ENCODE results near the gene CISD3.
A peak's percentile ranks its signal among the peaks of the same experiment; 100 is the strongest.

The CISD3 gene

DNA sequence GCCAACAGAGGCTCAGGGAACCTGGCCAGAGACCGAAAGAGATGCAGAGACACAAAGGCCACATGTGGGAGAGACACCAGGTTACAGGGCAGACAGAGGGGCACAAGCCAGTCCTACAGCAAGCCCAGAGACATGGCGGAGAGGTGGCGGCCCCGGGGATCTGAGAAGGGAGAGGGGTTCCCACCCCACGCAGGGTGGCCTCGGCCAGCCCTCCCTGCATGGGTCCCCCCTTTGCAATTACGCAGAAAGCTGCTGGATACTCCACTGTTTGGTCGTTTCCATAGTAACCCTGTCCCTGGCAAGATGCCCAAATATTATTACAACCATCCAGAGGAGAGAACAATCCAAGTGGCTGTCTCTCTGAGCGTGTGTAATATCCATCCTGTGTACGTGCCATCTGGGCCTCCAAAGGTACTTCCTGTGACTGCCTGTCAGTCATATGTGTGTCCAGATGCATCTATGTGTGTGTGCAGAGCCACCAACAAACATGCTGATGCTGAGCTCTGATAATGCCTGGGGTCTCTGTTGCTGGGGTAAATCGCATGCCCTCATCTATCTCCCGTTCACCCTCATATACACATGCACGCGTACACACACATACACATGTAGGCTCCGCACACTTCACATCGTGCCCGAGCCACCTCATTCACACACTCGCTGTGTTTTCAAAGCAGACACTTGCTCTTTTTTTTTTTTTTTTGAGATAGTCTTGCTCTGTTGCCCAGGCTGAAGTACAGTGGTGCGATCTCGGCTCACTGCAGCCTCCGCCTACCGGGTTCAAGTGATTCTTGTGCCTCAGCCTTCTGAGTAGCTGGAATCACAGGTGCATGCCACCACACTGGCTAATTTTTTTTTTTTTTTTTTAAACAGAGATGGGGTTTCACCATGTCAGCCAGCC lies 12.5 kb downstream of the CISD3 start:
- no peak for FAIRE-seq
- DNase-seq (ENCODE audit: insufficient read length, low spot score), result no peak

DNA sequence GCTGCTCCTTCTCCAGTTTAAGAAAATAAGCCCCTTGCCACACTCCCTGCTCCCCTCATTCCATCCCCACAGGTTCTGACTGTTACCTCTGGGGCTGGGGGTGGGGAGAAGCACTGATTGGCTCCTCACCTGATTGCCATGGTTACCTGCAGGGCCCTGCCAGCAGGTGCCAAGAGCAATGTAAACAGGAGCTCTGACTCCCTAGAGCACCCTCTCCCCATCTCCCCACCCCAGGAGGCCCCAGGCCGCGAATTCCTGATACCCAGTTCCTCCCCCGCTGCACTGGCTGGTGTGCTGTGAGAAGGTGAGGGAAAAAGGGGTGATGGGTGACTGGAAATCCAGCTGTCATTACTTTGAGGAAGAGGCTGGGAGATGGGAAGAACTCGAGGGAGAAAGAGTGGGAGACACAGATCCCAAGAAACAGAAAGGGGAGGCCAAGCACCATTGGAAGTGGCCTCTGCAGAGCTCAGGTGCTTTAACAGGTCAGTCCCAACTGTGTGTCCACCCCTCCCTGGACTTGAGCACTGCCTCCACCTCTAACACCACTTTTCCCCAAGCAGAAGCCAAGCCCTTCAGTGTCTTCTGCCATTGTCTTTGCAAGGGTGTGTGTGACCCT lies 13.5 kb downstream of the CISD3 start:
- DNase-seq (ENCODE audit: insufficient read length, low spot score), result no peak
- no peak for FAIRE-seq

DNA sequence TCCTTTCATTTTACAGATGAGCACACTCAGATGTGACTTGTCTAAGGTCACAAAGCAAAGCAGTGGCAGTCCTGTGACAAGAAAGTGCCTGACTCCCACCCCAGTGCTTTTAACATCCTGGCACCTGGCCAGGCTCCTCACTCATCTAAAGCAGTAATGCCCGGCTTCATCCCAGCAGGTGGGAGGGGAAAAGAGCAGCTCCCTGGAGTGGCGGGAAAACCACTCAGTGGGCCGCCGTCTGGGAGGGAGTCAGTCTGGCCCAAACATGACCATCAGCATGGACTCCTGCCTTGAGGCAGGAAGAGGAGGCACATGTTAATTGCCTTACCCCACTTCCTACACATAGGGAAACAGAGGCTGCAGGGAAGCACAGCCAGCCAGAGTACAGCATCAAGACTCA lies 15.4 kb downstream of the CISD3 start:
- no peak for FAIRE-seq
- DNase-seq (ENCODE audit: insufficient read length, low spot score), result no peak

DNA sequence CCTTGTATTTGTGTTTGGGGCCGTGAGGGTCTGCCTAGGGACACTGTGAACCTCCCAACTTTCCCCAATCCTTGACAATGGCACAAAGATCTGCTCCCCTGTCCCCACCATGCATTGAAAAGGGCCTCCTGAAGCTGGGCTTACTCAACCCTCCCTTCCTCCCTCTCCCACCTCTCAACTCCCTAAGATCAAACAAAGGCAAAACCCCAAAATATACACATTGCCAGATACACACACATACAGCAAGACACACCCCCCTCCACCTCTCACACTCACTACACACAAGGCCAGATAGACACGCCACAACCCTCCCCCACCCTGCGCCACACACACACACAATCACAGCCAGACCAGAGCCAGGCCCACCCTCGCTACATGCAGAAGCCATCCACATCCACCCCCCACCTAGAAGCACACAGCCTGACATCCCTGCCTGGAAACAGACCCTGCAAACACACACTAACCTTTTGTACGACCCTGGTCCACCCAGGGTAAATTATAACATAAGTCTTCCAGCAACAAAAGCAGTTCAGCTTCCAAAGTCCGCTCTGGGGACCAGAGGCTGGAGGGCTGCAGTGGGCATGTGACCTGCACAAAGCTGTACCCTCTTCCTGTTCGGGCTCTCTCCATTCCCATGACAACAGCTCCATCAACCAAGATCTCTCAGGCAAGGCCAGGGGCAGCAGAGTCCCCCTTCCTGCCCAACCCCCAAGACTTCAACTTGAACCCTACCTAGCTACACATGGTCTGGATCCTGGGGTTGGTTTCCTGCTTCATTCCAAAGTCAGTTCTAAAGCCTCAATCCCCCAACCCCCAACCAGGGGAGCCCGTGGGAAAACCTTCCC lies 16.1 kb downstream of the CISD3 start:
- DNase-seq (ENCODE audit: insufficient read length, low spot score) (no peak), FAIRE-seq (no peak)

DNA sequence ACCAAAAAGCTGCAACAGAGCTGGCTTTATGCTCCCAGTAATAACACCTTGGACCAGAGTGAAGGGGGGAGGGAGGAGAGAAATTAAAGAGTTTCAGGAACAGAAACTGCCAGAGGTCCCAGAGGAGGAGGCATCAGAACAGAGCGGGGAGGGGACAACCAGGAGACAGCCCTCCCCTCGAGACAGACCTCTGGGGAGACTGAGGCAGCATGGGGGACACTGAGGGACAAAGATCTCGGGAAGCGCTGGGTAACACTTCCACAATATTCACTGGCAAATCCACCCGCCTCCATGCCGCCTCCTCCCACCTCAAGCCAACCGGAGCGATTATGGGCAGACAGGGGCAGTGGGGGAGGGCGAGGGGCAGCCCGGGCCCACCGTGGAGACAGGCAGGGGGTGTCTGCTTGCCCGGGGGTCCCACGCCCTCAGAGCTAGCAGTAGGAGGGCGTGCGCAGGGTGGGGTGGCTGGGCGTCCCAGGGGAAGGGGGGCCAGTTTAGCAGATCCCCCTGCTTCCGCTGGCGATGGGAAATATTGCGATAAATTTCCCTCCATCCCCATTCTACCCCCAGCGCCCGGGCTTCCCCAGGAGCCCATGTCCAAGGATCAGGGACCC lies 16.8 kb downstream of the CISD3 start:
- DNase-seq (ENCODE audit: insufficient read length, low spot score) (no peak), FAIRE-seq (no peak)

DNA sequence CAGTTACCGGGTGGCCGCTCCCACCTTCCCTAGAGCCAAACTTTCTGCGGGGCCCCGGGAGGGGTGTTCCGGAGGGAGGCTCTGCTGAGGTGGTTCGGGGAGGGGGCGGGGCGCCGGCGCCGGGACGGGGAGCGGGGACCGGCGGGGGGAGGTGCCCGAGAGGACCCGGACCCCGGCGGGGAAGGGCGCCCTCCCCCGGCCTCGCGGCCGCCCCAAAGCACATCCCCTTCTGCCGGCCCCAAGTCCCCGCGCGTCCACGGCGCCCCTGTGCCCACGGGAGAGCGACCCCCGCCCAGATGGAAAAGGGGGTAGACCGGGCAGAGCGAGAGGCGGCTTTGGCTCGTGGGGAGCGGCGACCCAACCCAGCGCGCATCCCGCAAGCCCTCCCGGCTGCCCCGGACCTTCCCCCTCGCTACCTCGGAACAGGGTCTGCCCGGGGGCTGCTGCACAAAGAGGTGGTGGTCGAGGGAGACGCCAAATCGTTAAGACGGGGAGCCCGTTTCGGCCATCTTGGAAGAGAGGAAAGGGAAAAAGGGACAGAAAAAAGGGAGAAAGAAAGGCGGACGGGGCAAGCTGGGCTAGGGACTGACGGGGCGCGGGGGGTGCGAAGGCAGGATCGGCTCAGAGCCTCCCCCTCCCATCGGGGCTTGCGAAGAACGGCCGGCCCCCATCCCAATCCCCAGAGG lies 17.5 kb downstream of the CISD3 start:
- DNase-seq (ENCODE audit: insufficient read length, low spot score) (no peak), FAIRE-seq (no peak)

DNA sequence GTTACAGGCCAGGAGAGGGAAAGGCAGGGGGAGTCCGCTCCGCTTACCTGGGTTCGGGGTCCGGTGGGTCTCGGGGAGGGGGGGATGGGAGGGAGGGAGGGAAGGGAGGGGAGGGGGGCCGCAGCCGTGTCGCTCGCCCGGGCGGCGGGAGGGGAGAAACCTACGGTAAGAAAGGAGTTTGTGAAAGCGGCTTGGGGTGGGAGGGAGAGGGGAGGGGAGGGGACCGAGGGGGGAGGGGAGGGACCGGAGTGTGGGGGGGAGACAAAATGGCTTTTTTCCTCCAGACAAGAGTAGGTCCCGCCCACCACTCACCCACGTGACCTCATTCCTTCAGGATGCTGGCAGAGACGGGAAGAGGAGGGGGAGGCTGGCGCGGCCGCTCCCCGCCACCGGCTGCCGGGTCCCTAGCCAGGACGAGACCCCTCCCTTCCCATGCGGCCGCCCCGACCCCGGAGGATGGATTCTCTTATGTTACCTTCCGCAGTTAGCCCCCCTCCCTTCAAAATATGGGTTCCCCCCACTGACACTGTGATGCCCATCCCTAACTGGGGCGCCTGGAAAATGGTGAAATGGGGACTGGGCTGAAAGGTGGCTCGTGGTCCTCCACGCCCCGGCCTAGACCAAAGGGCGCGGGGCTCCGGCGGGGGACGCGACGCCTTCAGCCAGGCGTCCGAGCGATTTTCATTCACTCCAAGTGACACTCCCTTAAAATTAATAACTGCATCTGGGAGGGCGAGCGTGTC lies 18.2 kb downstream of the CISD3 start, which contains the start of gene PCGF2:
Gene PCGF2, minus strand, starts transcription at position 188 of the 743 bp plus-strand sequence. CDS start 7,934 bp downstream, outside the sequence.
- no peak for FAIRE-seq
- DNase-seq (ENCODE audit: insufficient read length, low spot score), result no peak

DNA sequence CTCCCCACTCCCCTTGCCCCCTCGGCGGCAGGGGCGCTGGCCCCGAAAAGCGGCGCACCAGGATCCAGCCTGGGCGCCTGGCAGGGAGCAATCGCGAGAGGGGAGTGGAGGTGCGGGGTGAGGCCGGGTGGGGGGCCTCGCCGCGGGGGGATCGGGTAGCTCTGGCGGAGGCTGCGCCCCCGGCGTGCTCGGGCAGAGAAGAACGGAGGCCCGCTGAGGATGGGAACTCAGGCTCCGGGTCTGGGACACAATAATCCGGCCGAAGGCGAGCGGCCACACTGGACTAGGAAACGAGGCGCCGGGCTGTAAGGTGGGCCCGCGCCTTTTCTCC lies 18.7 kb downstream of the CISD3 start:
- DNase-seq (ENCODE audit: insufficient read length, low spot score), result no peak
- no peak for FAIRE-seq

DNA sequence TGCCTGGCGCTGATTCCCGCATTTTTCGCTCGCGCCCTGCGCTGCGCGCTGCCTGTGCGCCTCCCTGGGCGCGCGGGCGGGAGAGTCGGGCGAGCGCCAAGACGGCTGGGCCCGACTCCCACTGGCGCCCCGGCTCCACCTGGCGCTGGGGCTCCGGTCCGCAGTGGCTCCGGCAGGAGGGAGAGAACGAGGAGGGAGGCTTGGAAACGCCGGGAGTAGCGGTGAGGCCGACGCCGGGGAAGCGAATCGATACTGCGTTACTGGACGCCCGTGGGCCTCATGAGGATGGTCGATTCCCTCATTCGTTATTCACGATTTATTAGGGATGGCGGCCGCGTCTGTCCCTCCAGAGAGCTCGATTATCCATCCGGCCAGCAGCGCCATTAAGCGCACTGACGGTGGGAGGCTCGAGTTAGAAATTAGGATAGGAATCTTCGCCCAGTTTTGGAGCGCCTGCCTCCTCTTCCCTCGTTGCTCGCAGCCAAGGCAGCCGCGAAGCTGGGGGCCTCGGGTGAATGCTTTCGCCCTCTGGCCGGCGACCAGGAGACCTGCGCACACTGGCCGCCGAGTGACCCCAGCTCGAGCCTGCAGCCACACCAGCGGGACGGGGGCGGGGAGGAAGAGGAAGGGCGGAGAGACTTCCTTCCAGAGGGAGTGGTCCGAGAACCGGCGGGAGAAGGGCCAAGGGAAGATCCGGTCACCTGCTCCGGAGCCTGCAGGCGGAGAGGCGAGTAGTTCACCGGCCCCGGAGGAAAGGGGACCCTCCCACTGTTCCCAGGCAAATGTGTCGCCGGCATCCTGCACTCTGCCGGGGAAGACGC lies 19.3 kb downstream of the CISD3 start:
- no peak for DNase-seq (ENCODE audit: insufficient read length, low spot score)
- FAIRE-seq, result no peak

DNA sequence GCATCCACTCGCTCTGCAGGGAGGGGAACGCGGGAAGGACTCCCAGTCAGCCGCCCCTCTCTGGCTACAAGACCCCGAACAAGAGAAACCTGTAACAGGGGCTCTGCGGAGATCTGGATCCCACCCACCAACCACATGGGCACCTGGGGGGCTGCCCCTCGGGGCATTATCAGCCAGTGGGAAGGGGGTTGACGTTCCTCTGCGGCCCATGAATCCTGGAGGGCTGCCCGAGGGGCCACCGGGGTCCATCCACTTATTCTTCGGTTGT lies 19.8 kb downstream of the CISD3 start:
- DNase-seq (ENCODE audit: insufficient read length, low spot score) (no peak), FAIRE-seq (no peak)

DNA sequence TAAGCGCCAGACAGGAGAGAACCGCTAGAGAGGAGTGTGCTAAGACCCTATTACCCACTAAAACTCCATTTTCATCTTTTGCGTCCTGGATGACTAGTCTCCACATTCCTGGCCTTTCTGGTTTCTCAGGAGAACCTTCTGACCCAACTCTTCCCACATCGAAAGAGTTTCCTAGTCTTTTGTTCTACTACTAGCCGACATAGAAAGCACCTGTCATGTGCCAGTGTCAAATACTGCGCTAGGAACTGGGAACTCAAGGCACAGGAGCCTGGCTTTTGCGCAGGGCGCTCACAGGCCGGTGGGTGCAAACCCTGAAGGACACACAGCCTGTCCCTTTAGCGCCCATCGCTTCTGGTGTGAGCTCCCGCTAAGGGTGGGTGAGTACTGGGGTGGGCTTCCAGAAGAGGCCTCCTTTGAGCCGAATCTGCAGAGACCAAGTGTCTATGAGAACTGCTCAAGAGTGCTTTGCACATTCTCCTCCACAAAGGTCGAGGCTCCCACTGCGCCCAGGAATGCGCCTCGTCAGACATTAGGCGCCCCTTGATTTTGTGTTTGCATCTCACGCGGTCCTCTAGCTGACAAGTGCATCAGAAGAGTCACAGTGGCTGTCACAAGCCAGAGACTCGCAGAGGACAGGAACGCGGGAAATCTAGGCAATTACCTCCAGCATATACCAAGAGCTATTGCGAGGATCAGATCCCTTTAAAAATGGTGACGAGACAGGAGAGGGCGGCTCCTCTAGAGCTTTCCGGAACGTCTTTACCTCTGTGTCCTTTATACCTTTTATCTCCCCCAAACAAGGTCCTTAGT lies 20.4 kb downstream of the CISD3 start:
- DNase-seq (ENCODE audit: insufficient read length, low spot score) (no peak), FAIRE-seq (no peak)

DNA sequence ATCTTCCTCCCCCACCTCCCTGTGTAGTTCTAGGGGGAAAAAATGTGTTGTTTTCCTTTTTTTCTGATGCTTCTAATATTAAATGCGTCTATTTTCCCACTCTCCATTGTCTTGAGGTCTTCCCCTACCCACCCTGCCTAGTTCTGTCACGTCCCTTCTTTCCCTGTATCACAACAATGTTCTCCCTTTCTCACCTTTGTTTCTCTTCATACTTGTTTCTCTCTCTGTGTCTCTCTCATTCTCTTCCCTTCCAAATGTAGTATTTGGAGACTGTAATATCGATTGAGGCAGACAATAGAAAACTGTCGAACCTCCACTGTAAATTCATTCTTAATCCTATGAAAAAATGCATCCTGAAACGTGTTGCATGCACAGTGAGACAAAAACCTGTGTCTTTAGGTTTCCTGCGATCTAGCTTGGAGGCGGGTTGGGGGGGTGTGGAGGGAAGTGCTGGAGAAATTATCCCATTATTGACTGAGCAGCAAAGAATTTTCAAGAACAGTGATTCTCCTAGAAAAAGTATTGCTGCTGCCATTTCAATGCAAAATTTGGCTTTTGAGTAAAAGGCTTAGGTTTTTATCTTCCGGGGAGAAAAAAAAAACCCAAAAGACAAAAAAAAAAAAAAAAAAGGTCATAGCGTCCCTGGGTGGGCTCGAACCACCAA lies 21.1 kb downstream of the CISD3 start:
- no peak for DNase-seq (ENCODE audit: insufficient read length, low spot score)
- no peak for FAIRE-seq

DNA sequence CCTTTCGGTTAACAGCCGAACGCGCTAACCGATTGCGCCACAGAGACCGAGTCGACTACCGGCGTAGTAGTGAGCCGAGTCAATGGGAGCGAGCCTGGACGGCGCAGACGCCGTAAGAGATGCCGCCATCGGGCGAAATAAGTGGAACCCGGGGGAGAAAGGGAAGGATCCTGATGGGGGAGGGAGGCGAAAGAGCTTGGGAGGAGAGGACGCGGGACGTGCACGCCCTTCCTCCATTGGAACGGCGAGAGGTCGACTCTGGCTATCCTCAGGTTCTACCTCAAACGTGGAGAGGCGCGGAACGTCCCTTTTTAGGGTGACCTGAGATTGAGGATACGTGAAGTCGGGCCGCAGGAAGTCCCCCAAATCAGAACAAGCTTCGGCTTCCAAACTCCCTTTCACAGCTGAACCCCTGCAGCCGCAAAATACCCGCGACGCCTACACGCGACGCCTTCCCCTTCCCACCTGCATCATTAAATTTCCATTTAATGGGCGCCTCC lies 21.7 kb downstream of the CISD3 start:
- no peak for DNase-seq (ENCODE audit: insufficient read length, low spot score)
- no peak for FAIRE-seq

DNA sequence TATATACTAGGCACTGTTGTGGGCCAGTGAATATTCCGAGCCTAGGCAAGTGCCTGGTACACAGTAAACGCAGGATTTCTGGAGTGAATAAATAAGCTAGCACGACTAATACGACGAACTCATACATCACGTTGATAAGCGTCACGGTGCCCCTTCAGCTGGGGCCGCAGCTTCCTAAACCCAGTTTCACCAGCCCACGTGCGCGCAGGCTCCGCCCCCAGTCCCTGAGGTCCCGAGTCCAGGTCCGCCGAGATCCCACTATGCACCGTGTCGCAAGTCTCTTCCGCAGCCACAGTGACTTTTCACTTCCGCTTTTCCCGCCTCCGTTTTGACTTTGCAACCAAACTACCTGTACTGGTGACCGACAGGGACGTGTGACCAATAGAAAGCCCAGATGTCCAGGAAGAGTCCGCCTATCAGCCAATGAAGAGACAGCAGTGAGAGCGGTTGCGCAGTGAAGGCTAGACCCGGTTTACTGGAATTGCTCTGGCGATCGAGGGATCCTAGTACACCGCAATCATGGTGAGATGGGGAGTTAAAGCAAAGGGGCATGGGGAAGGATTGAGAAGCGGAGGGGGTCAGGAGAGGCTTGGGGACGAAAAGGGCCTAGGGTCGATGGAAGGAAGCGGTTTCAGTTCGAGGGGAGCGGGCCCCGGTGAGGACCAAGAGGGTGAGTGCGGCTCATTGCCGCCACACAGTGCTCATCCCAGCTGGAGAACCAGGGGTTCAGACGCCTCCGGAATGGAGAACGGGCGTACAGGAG lies 22.3 kb downstream of the CISD3 start, which contains the start of gene PSMB3:
Gene PSMB3, plus strand, starts transcription at position 434 of the 763 bp plus-strand sequence. Its CDS starts 86 bp downstream, at position 520.
- FAIRE-seq (no peak), DNase-seq (ENCODE audit: insufficient read length, low spot score) (peak; percentile 94)

DNA sequence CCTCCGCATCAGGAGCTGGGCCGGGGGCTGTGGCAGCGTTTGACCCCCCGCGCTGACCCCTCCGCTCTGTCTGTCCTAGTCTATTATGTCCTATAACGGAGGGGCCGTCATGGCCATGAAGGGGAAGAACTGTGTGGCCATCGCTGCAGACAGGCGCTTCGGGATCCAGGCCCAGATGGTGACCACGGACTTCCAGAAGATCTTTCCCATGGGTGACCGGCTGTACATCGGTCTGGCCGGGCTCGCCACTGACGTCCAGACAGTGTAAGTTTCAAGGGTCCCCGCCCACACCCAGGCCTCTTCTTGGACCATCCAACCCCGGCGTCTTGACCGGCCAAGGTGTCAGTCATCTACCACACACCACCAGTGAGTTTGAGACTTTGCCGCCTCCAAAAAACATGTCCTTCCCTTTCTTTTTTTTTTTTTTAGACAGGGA lies 22.9 kb downstream of the CISD3 start:
- FAIRE-seq (no peak), DNase-seq (ENCODE audit: insufficient read length, low spot score) (no peak)

DNA sequence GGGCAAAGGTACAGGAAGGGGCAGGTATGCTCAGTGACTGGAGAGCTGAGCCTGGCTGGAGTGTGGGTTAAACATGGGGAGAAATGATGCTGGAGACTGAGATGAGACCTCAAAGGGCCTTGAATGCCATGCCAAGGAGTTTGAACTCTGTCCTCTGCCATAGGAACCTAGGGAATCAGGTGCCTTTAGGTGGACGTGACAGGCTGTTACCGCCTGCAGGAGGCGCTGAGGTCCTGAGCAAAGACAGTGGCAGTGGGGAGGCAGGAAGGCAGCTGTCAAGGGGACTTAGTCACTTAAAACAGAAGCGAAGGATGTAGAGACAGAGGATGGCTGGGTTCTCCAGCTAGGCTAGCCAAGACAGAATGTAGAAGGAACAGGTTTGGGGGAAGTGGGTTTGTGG lies 31.5 kb downstream of the CISD3 start:
- FAIRE-seq, result no peak
- no peak for DNase-seq (ENCODE audit: insufficient read length, low spot score)

DNA sequence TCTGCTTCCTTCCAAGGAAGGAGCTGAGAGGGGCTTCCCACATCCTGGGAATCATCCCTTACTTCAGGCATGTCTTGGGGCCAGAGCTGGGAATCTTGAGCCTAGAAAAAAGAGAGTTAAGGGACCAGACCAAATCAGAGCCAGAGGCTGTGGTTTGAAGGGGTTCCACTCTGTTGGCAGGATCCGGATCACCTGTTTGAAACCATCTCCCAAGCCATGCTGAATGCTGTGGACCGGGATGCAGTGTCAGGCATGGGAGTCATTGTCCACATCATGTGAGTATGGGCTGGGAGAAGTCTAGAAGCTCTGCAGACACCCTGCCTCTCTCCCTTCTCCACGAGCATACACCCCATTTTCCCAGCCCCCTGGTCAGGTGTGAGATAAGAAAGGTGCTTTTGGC lies 32.1 kb downstream of the CISD3 start:
- FAIRE-seq (no peak), DNase-seq (ENCODE audit: insufficient read length, low spot score) (no peak)
